Measurements from ENCODE around the gene NBR1. TPM values are rescaled to one million over a fixed set of nuclear protein-coding genes. Genes with fewer than 3 reads are reported as not detected.
"Not testable (repeated sequence)": the region's sequence is repeated elsewhere in the genome, so short reads cannot be mapped to it uniquely, and the experiment has no call there.

Gene NBR1
- total RNA-seq, 1 donor from 2014 or later, result 60.5 TPM

GRCh38 chr17:43129671-43130010 is 41.4 kb upstream of the NBR1 start:
- Histone ChIP-seq H3K27me3 (ENCODE audit: control insufficient read depth, insufficient read depth, low read length) (no peaks in the 10 kb centered on the region), H3K36me3 (ENCODE audit: control insufficient read depth, insufficient read depth, low read length) (no peaks in the 10 kb centered on the region), H3K4me3 (ENCODE audit: low read depth, low read length) (no peak overlapping the region)
- DNase-seq (ENCODE audit: low read depth), result no peak
- no peak for TF ChIP-seq CTCF (IDR thresholded peaks at IDR 0.05; ENCODE audit: insufficient read depth, low read length, poor library complexity, severe bottlenecking)

GRCh38 chr17:43132117-43132516 is 38.9 kb upstream of the NBR1 start:
- Histone ChIP-seq H3K36me3 (ENCODE audit: control insufficient read depth, insufficient read depth, low read length) (no peaks in the 10 kb centered on the region), H3K27me3 (ENCODE audit: control insufficient read depth, insufficient read depth, low read length) (no peaks in the 10 kb centered on the region)

GRCh38 chr17:43133439-43133838 is 37.6 kb upstream of the NBR1 start:
- not testable (repeated sequence) for H3K4me3 ChIP-seq (ENCODE audit: low read depth, low read length); DNase-seq (ENCODE audit: low read depth); H3K36me3 ChIP-seq (ENCODE audit: control insufficient read depth, insufficient read depth, low read length); H3K27me3 ChIP-seq (ENCODE audit: control insufficient read depth, insufficient read depth, low read length)

More at GRCh38 chr17:43132117-43132516, 38.9 kb upstream of the NBR1 start:
- TF ChIP-seq CTCF (IDR thresholded peaks at IDR 0.05; ENCODE audit: insufficient read depth, low read length, poor library complexity, severe bottlenecking), result no peak
- DNase-seq (ENCODE audit: low read depth), result no peak
- H3K4me3 ChIP-seq (ENCODE audit: low read depth, low read length), result no peak overlapping the region

- Histone ChIP-seq H3K27me3 (ENCODE audit: control insufficient read depth, insufficient read depth, low read length) (no peaks in the 10 kb centered on the region), H3K36me3 (ENCODE audit: control insufficient read depth, insufficient read depth, low read length) (no peaks in the 10 kb centered on the region), H3K4me3 (ENCODE audit: low read depth, low read length) (no peak overlapping the region)
- no peak for DNase-seq (ENCODE audit: low read depth)
- TF ChIP-seq CTCF (IDR thresholded peaks at IDR 0.05; ENCODE audit: insufficient read depth, low read length, poor library complexity, severe bottlenecking), result no peak
Observed at GRCh38 chr17:43134774-43135453, 36.1 kb upstream of the NBR1 start.

GRCh38 chr17:43135454-43135819 is 35.6 kb upstream of the NBR1 start:
- no peaks in the 10 kb centered on the region for H3K36me3 ChIP-seq (ENCODE audit: control insufficient read depth, insufficient read depth, low read length)
- no peak for TF ChIP-seq CTCF (IDR thresholded peaks at IDR 0.05; ENCODE audit: insufficient read depth, low read length, poor library complexity, severe bottlenecking)
- H3K4me3 ChIP-seq (ENCODE audit: low read depth, low read length), result no peak overlapping the region
- no peak for DNase-seq (ENCODE audit: low read depth)
- no peaks in the 10 kb centered on the region for H3K27me3 ChIP-seq (ENCODE audit: control insufficient read depth, insufficient read depth, low read length)

GRCh38 chr17:43136574-43136973 is 34.4 kb upstream of the NBR1 start:
- not testable (repeated sequence) for DNase-seq (ENCODE audit: low read depth); H3K27me3 ChIP-seq (ENCODE audit: control insufficient read depth, insufficient read depth, low read length); H3K36me3 ChIP-seq (ENCODE audit: control insufficient read depth, insufficient read depth, low read length); H3K4me3 ChIP-seq (ENCODE audit: low read depth, low read length)

- H3K4me3 ChIP-seq (ENCODE audit: low read depth, low read length); H3K27me3 ChIP-seq (ENCODE audit: control insufficient read depth, insufficient read depth, low read length); H3K36me3 ChIP-seq (ENCODE audit: control insufficient read depth, insufficient read depth, low read length); DNase-seq (ENCODE audit: low read depth): not testable (repeated sequence)
Observed at GRCh38 chr17:43138531-43138930, 32.5 kb upstream of the NBR1 start.
